Measurements from ENCODE around the gene TMUB1. TPM values are rescaled to one million over a fixed set of nuclear protein-coding genes. Genes with fewer than 3 reads are reported as not detected.
A peak's percentile ranks its signal among the peaks of the same experiment; 100 is the strongest.

Gene TMUB1
- total RNA-seq, 4 donors from 2014 or later = 2.9 to 32.8 (median 8.6) TPM

GRCh38 chr7:151123822-151124464, 40.6 kb upstream of the TMUB1 start:
- no peak overlapping the region for H3K4me3 ChIP-seq
- H3K9me3 ChIP-seq = no peaks in the 10 kb centered on the region
- H3K4me1 ChIP-seq = peaks cover 0 to 10% of the 10 kb centered on the region in 2 donors
- intact Hi-C loops (cut with DNase I; ENCODE audit: low total_unique reads) = no loop called here
- TF ChIP-seq CTCF (IDR thresholded peaks at IDR 0.05) = peak; percentile 92 to 98 (median 94)
- no peak for TF ChIP-seq POLR2A (IDR thresholded peaks at IDR 0.05)
- no peak overlapping the region for H3K27ac ChIP-seq
- DNase-seq = peak; percentile 84
- no peaks in the 10 kb centered on the region for H3K27me3 ChIP-seq
- no peaks in the 10 kb centered on the region for H3K36me3 ChIP-seq

GRCh38 chr7:151123158-151123821, 40.0 kb upstream of the TMUB1 start:
- no peaks in the 10 kb centered on the region for H3K9me3 ChIP-seq
- no peak overlapping the region for H3K27ac ChIP-seq
- H3K4me3 ChIP-seq = no peak overlapping the region
- no peak for TF ChIP-seq POLR2A (IDR thresholded peaks at IDR 0.05)
- TF ChIP-seq CTCF (IDR thresholded peaks at IDR 0.05) = no peak
- intact Hi-C loops (cut with DNase I; ENCODE audit: low total_unique reads) = no loop called here
- DNase-seq = no peak
- H3K4me1 ChIP-seq = peaks cover 0 to 10% of the 10 kb centered on the region in 2 donors
- H3K27me3 ChIP-seq = no peaks in the 10 kb centered on the region
- no peaks in the 10 kb centered on the region for H3K36me3 ChIP-seq

- Histone ChIP-seq H3K4me3 (no peak overlapping the region), H3K9me3 (no peaks in the 10 kb centered on the region), H3K27ac (no peak overlapping the region), H3K36me3 (no peaks in the 10 kb centered on the region), H3K4me1 (peaks cover 0 to 10% of the 10 kb centered on the region in 2 donors), H3K27me3 (no peaks in the 10 kb centered on the region)
- no peak for TF ChIP-seq CTCF (IDR thresholded peaks at IDR 0.05)
- no peak for TF ChIP-seq POLR2A (IDR thresholded peaks at IDR 0.05)
- no peak for DNase-seq
- intact Hi-C loops (cut with DNase I; ENCODE audit: low total_unique reads) = no loop called here
These were observed 39.5 kb upstream of the TMUB1 start for GRCh38 chr7:151122796-151123157.

- TF ChIP-seq CTCF (IDR thresholded peaks at IDR 0.05) (no peak), POLR2A (IDR thresholded peaks at IDR 0.05) (no peak)
- Histone ChIP-seq H3K4me1 (peaks cover 0 to 10% of the 10 kb centered on the region in 2 donors), H3K27ac (no peak overlapping the region), H3K9me3 (no peaks in the 10 kb centered on the region), H3K27me3 (no peaks in the 10 kb centered on the region), H3K36me3 (no peaks in the 10 kb centered on the region), H3K4me3 (no peak overlapping the region)
- intact Hi-C loops (cut with DNase I; ENCODE audit: low total_unique reads) = no loop called here
- DNase-seq = no peak
These were observed 39.0 kb upstream of the TMUB1 start for GRCh38 chr7:151122276-151122675.

GRCh38 chr7:151121380-151122170, 38.3 kb upstream of the TMUB1 start:
- H3K27me3 ChIP-seq = no peaks in the 10 kb centered on the region
- intact Hi-C loops (cut with DNase I; ENCODE audit: low total_unique reads) = no loop called here
- TF ChIP-seq POLR2A (IDR thresholded peaks at IDR 0.05) = no peak
- H3K36me3 ChIP-seq = no peaks in the 10 kb centered on the region
- no peak for DNase-seq
- peaks cover 0 to 10% of the 10 kb centered on the region in 2 donors for H3K4me1 ChIP-seq
- H3K9me3 ChIP-seq = no peaks in the 10 kb centered on the region
- H3K27ac ChIP-seq = no peak overlapping the region
- no peak overlapping the region for H3K4me3 ChIP-seq
